Activated CD4-positive, alpha-beta T cell treated with anti-CD3 and anti-CD28 coated beads for 24 hours (primary cell): ENCODE data around the gene BEND6.
"Not testable (repeated sequence)": the region's sequence is repeated elsewhere in the genome, so short reads cannot be mapped to it uniquely, and the experiment has no call there.

ENCODE experiments used
- DNase-seq, 2 donors: peaks; one replicate each; pipeline ENCODE4 v3.0.0-alpha.2; 2020; ENCODE audit warnings: low read depth in 2 of 2

Gene BEND6

GRCh38 chr6:56984361-56984760 is 29.5 kb downstream of the BEND6 start:
- DNase-seq = no peak

GRCh38 chr6:56984884-56985283 is 30.0 kb downstream of the BEND6 start:
- DNase-seq = no peak

- no peak for DNase-seq
These were observed 31.7 kb downstream of the BEND6 start for GRCh38 chr6:56986611-56987010.

- DNase-seq = no peak
These were observed 33.2 kb downstream of the BEND6 start for GRCh38 chr6:56988145-56988544.

- DNase-seq = no peak
These were observed 37.1 kb downstream of the BEND6 start for GRCh38 chr6:56992036-56992435.

- no peak for DNase-seq
These were observed 37.8 kb downstream of the BEND6 start for GRCh38 chr6:56992703-56993102.

GRCh38 chr6:56995347-56995902 is 40.5 kb downstream of the BEND6 start:
- no peak for DNase-seq

- DNase-seq = no peak
These were observed 41.5 kb downstream of the BEND6 start for GRCh38 chr6:56996401-56996800.

- no peak for DNase-seq
These were observed 44.1 kb downstream of the BEND6 start for GRCh38 chr6:56999049-56999448.

- DNase-seq = not testable (repeated sequence)
These were observed 44.8 kb downstream of the BEND6 start for GRCh38 chr6:56999748-57000147.

GRCh38 chr6:57002197-57002596 is 47.3 kb downstream of the BEND6 start:
- no peak for DNase-seq

- DNase-seq = no peak
These were observed 49.4 kb downstream of the BEND6 start for GRCh38 chr6:57004292-57004691.

- no peak for DNase-seq
These were observed 51.2 kb downstream of the BEND6 start for GRCh38 chr6:57006101-57006500.

- not testable (repeated sequence) for DNase-seq
These were observed 53.2 kb downstream of the BEND6 start for GRCh38 chr6:57008069-57008468.

GRCh38 chr6:57013521-57013926 is 58.6 kb downstream of the BEND6 start:
- no peak for DNase-seq

- DNase-seq = no peak
These were observed 62.2 kb downstream of the BEND6 start for GRCh38 chr6:57017069-57017468.

GRCh38 chr6:57017841-57018240 is 62.9 kb downstream of the BEND6 start:
- DNase-seq = no peak

GRCh38 chr6:57019434-57019833 is 64.5 kb downstream of the BEND6 start:
- no peak for DNase-seq

- DNase-seq = no peak
These were observed 66.3 kb downstream of the BEND6 start for GRCh38 chr6:57021086-57021720.

GRCh38 chr6:57024321-57024720 is 69.4 kb downstream of the BEND6 start:
- DNase-seq = no peak

GRCh38 chr6:57024775-57025174 is 69.9 kb downstream of the BEND6 start:
- DNase-seq = no peak

- no peak for DNase-seq
These were observed 71.1 kb downstream of the BEND6 start for GRCh38 chr6:57026001-57026400.

- no peak for DNase-seq
These were observed 72.4 kb downstream of the BEND6 start for GRCh38 chr6:57027301-57027700.

GRCh38 chr6:57029213-57029612 is 74.3 kb downstream of the BEND6 start:
- no peak for DNase-seq
